K562 (cell line): ENCODE results near the gene USP2. TPM values are rescaled to one million over a fixed set of nuclear protein-coding genes. Genes with fewer than 3 reads are reported as not detected.

ENCODE experiments used
- CUX1 ChIP-seq: fragments of 200-800 bp; sonication (Bioruptor generic); IDR thresholded peaks from 2 replicates; pipeline ENCODE4 v1.6.1; 2016; ENCODE audit warnings: missing genetic modification characterization, missing compliant biosample characterization
- ELF1 ChIP-seq: fragments of 200-800 bp; sonication (Bioruptor generic); IDR thresholded peaks from 2 replicates; pipeline ENCODE4 v1.6.1; 2016; ENCODE audit warnings: missing genetic modification characterization, missing compliant biosample characterization
- ETV5 ChIP-seq: sonication (generic); formaldehyde crosslinking; IDR thresholded peaks from 2 replicates; pipeline ENCODE4 v1.4.0; 2020; ENCODE audit warnings: low read depth, mild to moderate bottlenecking, missing genetic modification reagents
- KLF13 ChIP-seq: fragments of 450-650 bp; IDR thresholded peaks from 2 replicates; pipeline ENCODE4 v1.6.1; 2016; ENCODE audit warnings: missing genetic modification characterization, low read depth, mild to moderate bottlenecking, missing compliant biosample characterization, moderate library complexity, borderline replicate concordance
- MEF2D ChIP-seq: conservative IDR thresholded peaks from 2 replicates; pipeline ENCODE4 v1.6.1; 2016; ENCODE audit warnings: low read depth, missing genetic modification characterization, missing compliant biosample characterization
- MYNN ChIP-seq, 2 experiments: sonication (generic); formaldehyde crosslinking in 1 of 2; IDR thresholded peaks; 2 replicates each; pipeline versions ENCODE4 v1.5.0 to v1.6.1; 2016 to 2020; ENCODE audit warnings: antibody characterized with exemption in 1 of 2, missing genetic modification reagents in 1 of 2
- NFE2 ChIP-seq: IDR thresholded peaks from 2 replicates; pipeline ENCODE4 v1.6.1; 2014; ENCODE audit warnings: antibody characterized with exemption, low read depth
- NFIC ChIP-seq: fragments of 450-650 bp; IDR thresholded peaks from 2 replicates; pipeline ENCODE4 v1.6.1; 2017; ENCODE audit warnings: mild to moderate bottlenecking, inconsistent platforms
- NRF1 ChIP-seq, 2 experiments: fragments of 450-650 bp; IDR thresholded peaks in 1 of 2; conservative IDR thresholded peaks in 1 of 2; 2 replicates each; pipeline ENCODE4 v1.6.1; 2014; ENCODE audit warnings: mild to moderate bottlenecking in 2 of 2
- PTRF ChIP-seq: fragments of 450-650 bp; IDR thresholded peaks from 2 replicates; pipeline ENCODE4 v1.6.1; 2016; ENCODE audit warnings: mild to moderate bottlenecking, missing genetic modification characterization, missing compliant biosample characterization
- RB1 ChIP-seq: fragments of 450-650 bp; IDR thresholded peaks from 2 replicates; pipeline ENCODE4 v1.6.1; 2017; ENCODE audit warnings: low read depth, mild to moderate bottlenecking
- RBBP5 ChIP-seq: fragments of 200-600 bp; sonication (generic); IDR thresholded peaks from 2 replicates; pipeline ENCODE4 v1.6.1; 2012; ENCODE audit warnings: borderline replicate concordance, mild to moderate bottlenecking, low read length, control low read depth, inconsistent platforms; ENCODE audit not compliant: insufficient read depth, poor library complexity, severe bottlenecking
- SREBF2 ChIP-seq: sonication (generic); formaldehyde crosslinking; IDR thresholded peaks from 2 replicates; pipeline ENCODE4 v1.4.0; 2020; ENCODE audit warnings: mild to moderate bottlenecking, missing genetic modification reagents
- ZBTB1 ChIP-seq: sonication (generic); formaldehyde crosslinking; IDR thresholded peaks from 2 replicates; pipeline ENCODE4 v1.8.1; 2023; ENCODE audit warnings: missing genetic modification reagents, low read depth, mild to moderate bottlenecking, borderline replicate concordance
- ZBTB9 ChIP-seq: fragments of 450-650 bp; formaldehyde crosslinking; IDR thresholded peaks from 2 replicates; pipeline ENCODE4 v1.4.0; 2020; ENCODE audit warnings: mild to moderate bottlenecking, moderate library complexity
- ZKSCAN1 ChIP-seq: fragments of 150-350 bp; IDR thresholded peaks from 2 replicates; pipeline ENCODE4 v1.6.1; 2016; ENCODE audit warnings: low read depth, low read length
- ZNF197 ChIP-seq: fragments of 200-800 bp; sonication (Bioruptor generic); IDR thresholded peaks from 2 replicates; pipeline ENCODE4 v1.6.1; 2016; ENCODE audit warnings: low read depth, missing genetic modification characterization, missing compliant biosample characterization
- ZNF699 ChIP-seq: fragments of 250-450 bp; sonication (Bioruptor Pico); IDR thresholded peaks from 2 replicates; pipeline ENCODE4 v1.8.0; 2021; ENCODE audit warnings: mild to moderate bottlenecking, moderate library complexity; ENCODE audit not compliant: insufficient replicate concordance
- polyA plus RNA-seq, 8 experiments: library from polyadenylated mRNA; depleted of rRNA in 4 of 8; stranded (reverse) in 5 of 8; unstranded in 3 of 8; fragments of >200 nt; fragmentation: Nextera tagmentation in 2 of 8; fragmentation: Illumina TruSeq in 1 of 8; extraction: Ambion mirVana in 2 of 8; extraction: Trizol in 1 of 8; gene quantifications; 2 replicates each; pipeline versions ENCODE4 v1.2.1 to v1.2.3, GENCODE V29; 2011 to 2014; ENCODE audit warnings: inconsistent platforms in 1 of 8, missing spikeins in 1 of 8
- total RNA-seq, 7 experiments: library from RNA; depleted of rRNA in 6 of 7; stranded (reverse); fragments of >200 nt in 6 of 7; fragmentation: Illumina TruSeq in 2 of 7; extraction: Trizol in 2 of 7; gene quantifications; 2 replicates each; pipeline versions ENCODE4 v1.2.1 to v1.2.3, GENCODE V29; 2011 to 2021; ENCODE audit warnings: low replicate concordance in 1 of 7

Gene USP2
- total and polyA plus RNA-seq, 9 of the 15 experiments (the other 6 are each of a cell fraction or from before 2014, with no cell fraction given): 2.8 to 16.9 (median 3.9) TPM

GRCh38 chr11:119318240-119319135, 63.0 kb downstream of the USP2 start (continued):
- no peak for TF ChIP-seq CUX1 (CRISPR knock-in tag)
- no peak for TF ChIP-seq ETV5 (CRISPR knock-in tag)
- TF ChIP-seq MYNN (IDR thresholded peaks at IDR 0.05): no peak
- no peak for TF ChIP-seq MYNN (CRISPR knock-in tag; IDR thresholded peaks at IDR 0.05)
- TF ChIP-seq RBBP5: no peak
- no peak for TF ChIP-seq ZNF197
- peak; percentile 68 to 74 for TF ChIP-seq NRF1 (conservative IDR thresholded peaks at IDR 0.05 in 1 of 2, IDR thresholded peaks at IDR 0.05 in 1 of 2)
- TF ChIP-seq KLF13 (tag): no peak
- no peak; the same call in 1 of the 2 replicates for TF ChIP-seq ZBTB9 (CRISPR knock-in tag)
- no peak for TF ChIP-seq SREBF2 (CRISPR knock-in tag)
- TF ChIP-seq NFIC: no peak
- TF ChIP-seq RB1: no peak
- no peak for TF ChIP-seq ZBTB1 (CRISPR knock-in tag)
- TF ChIP-seq ZKSCAN1: no peak
- no peak for TF ChIP-seq PTRF
- no peak; the same call in 1 of the 2 replicates for TF ChIP-seq ELF1
- no peak for TF ChIP-seq ZNF699 (CRISPR knock-in tag)
- 0 out of 2 replicates have a peak, but pooled peaks have one; percentile 28 for TF ChIP-seq NFE2
- no peak for TF ChIP-seq MEF2D (tag)
